Nephron progenitor cell (in vitro differentiated cells): ENCODE data around the gene NEK2.
A peak's percentile ranks its signal among the peaks of the same experiment; 100 is the strongest.

Experiments used
- DNase-seq: peaks from one replicate; pipeline ENCODE4 v3.0.0; 2021
- H3K27ac Mint-ChIP-seq: 2 replicates; pipeline ENCODE4 v1.8.0; 2021; ENCODE audit warnings: mild to moderate bottlenecking, moderate library complexity, mixed read lengths
- H3K27me3 Mint-ChIP-seq: 2 replicates; pipeline ENCODE4 v1.8.0; 2021; ENCODE audit warnings: mild to moderate bottlenecking, low read depth, mixed read lengths; ENCODE audit not compliant: poor library complexity
- H3K36me3 Mint-ChIP-seq: 2 replicates; pipeline ENCODE4 v1.8.0; 2021; ENCODE audit warnings: low read depth, mixed read lengths
- H3K4me1 Mint-ChIP-seq: 2 replicates; pipeline ENCODE4 v1.8.0; 2021; ENCODE audit warnings: mixed read lengths
- H3K4me3 Mint-ChIP-seq: 2 replicates; pipeline ENCODE4 v1.8.0; 2021; ENCODE audit warnings: mild to moderate bottlenecking, moderate library complexity, mixed read lengths
- H3K9me3 Mint-ChIP-seq: 2 replicates; pipeline ENCODE4 v1.8.0; 2021; ENCODE audit warnings: mild to moderate bottlenecking, moderate library complexity, mixed read lengths
- CTCF ChIP-seq: fragments of 200-600 bp; sonication (generic); IDR thresholded peaks from 2 replicates; pipeline ENCODE4 v1.5.0; 2021; ENCODE audit warnings: antibody characterized with exemption

The NEK2 gene

GRCh38 chr1:211677659-211678058 lies 2.2 kb upstream of the NEK2 start:
- H3K4me3 Mint-ChIP-seq: no peak overlapping the region

GRCh38 chr1:211676761-211677160 lies 1.3 kb upstream of the NEK2 start:
- no peak for DNase-seq
- Mint-ChIP-seq H3K27me3 (peaks cover 9% of the 10 kb centered on the region), H3K27ac (no peak overlapping the region), H3K4me1 (peaks cover 51% of the 10 kb centered on the region), H3K9me3 (no peaks in the 10 kb centered on the region), H3K4me3 (peak overlapping the region; percentile 95), H3K36me3 (peaks cover 16% of the 10 kb centered on the region)
- TF ChIP-seq CTCF: no peak

More at GRCh38 chr1:211677659-211678058, 2.2 kb upstream of the NEK2 start:
- Mint-ChIP-seq H3K27ac (peak overlapping the region; percentile 3), H3K36me3 (peaks cover 15% of the 10 kb centered on the region), H3K4me1 (peaks cover 42% of the 10 kb centered on the region), H3K9me3 (no peaks in the 10 kb centered on the region), H3K27me3 (peaks cover 10% of the 10 kb centered on the region)
- TF ChIP-seq CTCF: no peak
- no peak for DNase-seq

DNA sequence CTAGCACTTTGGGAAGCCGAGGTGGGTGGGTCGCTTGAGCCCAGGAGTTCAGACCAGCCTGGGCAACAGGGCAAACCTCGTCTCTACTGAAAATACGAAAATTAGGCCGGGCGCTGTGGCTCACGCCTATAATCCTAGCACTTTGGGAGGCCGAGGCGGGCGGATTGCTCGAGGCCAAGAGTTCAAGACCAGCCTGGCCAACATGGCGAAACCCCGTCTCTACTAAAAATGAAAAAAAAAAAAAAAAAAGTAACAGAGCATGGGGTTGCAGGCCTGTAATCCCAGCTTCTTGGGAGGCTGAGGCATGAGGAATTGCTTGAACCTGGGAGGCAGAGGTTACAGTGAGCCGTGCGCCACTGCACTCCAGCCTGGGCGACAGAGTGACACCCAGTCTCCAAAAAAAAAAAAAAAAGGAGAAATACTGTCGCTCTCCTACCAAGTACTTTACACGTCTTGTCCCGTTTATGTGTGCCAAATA lies 724 bp upstream of the NEK2 start:
- peaks cover 20% of the 10 kb centered on the region for H3K36me3 Mint-ChIP-seq
- peaks cover 54% of the 10 kb centered on the region for H3K4me1 Mint-ChIP-seq
- H3K9me3 Mint-ChIP-seq: no peaks in the 10 kb centered on the region
- no peak for DNase-seq
- peaks cover 9% of the 10 kb centered on the region for H3K27me3 Mint-ChIP-seq
- TF ChIP-seq CTCF: no peak
- H3K27ac Mint-ChIP-seq: peak overlapping the region; percentile 99
- H3K4me3 Mint-ChIP-seq: peak overlapping the region; percentile 95

DNA sequence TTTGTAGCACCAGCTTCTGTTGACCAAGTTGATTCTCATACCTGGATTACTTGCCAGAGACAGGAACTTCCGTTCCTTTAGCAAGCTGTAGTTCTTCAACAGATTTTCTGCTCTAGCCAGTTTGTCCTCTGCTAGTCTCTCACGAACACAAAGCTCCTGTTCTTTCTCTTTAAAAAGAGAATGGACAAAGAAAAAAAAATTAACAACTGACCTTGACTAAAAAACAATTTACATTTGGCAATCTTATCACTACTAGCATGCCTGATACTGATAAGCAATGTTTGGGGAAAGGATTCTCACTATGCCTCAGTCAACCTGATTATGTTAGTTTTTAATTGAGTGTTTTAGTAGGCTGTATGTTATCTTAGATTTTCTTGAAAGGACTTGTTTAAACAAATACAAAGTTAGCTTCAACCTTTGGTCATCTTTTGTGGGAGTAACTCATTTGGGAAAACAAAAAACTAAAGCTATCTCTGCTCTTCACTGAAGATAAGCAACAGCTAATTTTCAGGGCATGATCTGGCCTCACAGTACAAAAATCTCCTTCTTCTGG lies 8.3 kb downstream of the NEK2 start:
- TF ChIP-seq CTCF: no peak
- Mint-ChIP-seq H3K4me1 (peaks cover 8% of the 10 kb centered on the region), H3K9me3 (no peaks in the 10 kb centered on the region), H3K27ac (no peak overlapping the region), H3K36me3 (peaks cover 45% of the 10 kb centered on the region), H3K27me3 (no peaks in the 10 kb centered on the region), H3K4me3 (no peak overlapping the region)
- DNase-seq: no peak

DNA sequence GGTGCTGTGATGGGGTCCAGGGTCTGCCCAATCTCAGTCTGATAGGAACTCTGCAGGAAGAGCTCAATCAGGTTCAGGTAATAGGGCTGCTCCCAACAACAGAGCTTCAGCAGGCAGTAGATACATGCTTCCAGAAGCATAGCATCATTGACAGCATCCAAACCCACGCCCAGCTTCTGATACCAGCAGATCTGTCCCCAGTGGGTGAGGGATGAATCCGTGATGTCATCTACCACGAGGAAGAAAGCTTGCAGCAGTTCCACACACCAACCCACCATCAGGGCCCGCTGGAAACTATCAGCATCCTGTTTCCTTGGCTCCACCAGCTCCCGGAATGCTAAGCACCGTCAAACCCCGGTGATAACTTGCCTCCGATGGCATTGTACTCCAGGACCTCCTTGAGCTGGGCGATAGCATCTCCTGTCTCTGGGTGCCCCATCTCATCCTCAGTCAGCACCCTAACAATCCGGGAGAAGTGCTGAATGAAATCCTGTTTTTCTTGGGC lies 14.7 kb downstream of the NEK2 start:
- DNase-seq: no peak
- peaks cover 9% of the 10 kb centered on the region for H3K27me3 Mint-ChIP-seq
- H3K36me3 Mint-ChIP-seq: peaks cover 12% of the 10 kb centered on the region
- no peak overlapping the region for H3K27ac Mint-ChIP-seq
- no peak overlapping the region for H3K4me3 Mint-ChIP-seq
- TF ChIP-seq CTCF: no peak
- peaks cover 4% of the 10 kb centered on the region for H3K4me1 Mint-ChIP-seq
- no peaks in the 10 kb centered on the region for H3K9me3 Mint-ChIP-seq

DNA sequence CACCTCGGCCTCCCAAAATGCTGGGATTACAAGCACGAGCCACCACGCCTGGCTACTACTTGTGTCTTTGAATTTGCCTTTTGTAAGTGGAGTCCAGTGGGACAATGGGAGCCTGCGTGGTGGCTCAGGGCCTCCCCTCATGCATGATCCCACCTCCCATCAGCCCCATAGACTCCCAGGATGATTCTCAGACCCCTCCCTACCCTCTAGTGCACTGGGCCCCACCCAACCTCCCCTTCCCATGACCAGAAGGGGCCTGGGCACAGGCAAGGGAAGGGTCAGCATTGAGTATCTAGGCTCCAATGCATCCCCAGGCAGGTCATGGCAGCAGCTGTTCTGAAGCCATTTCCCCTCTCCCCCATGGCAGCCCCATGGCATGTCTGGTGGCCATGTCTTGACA lies 18.7 kb downstream of the NEK2 start:
- TF ChIP-seq CTCF: no peak

More for the DNA sequence above, 18.7 kb downstream of the NEK2 start:
- no peaks in the 10 kb centered on the region for H3K36me3 Mint-ChIP-seq
- DNase-seq: no peak
- no peaks in the 10 kb centered on the region for H3K9me3 Mint-ChIP-seq
- H3K4me1 Mint-ChIP-seq: peaks cover 28% of the 10 kb centered on the region
- H3K27ac Mint-ChIP-seq: no peak overlapping the region
- peaks cover 9% of the 10 kb centered on the region for H3K27me3 Mint-ChIP-seq
- no peak overlapping the region for H3K4me3 Mint-ChIP-seq
